ENCODE data around the gene PPP1R3C.

GRCh38 chr10:91653219-91653870 lies 20.5 kb upstream of the PPP1R3C start:
- TF ChIP-seq CTCF (IDR thresholded peaks at IDR 0.05; ENCODE audit: borderline replicate concordance, extremely low read depth, low read length, poor library complexity, severe bottlenecking) (no peak), EZH2 (IDR thresholded peaks at IDR 0.05; ENCODE audit: borderline replicate concordance, low read depth, low read length, severe bottlenecking) (no peak)
